OCI-LY3 (cell line): ENCODE results near the gene SMAD3.
"Not testable (repeated sequence)": the region's sequence is repeated elsewhere in the genome, so short reads cannot be mapped to it uniquely, and the experiment has no call there.

ENCODE experiments used
- H2AFZ ChIP-seq: fragments of 200-600, 300-600 bp; shearing (Covaris generic); 2 replicates; pipeline ENCODE4 v1.6.0; 2014; ENCODE audit warnings: antibody characterized with exemption, low read depth, low read length
- H3K27ac ChIP-seq: fragments of 200-600, 300-600 bp; sonication (generic); 2 replicates; pipeline ENCODE4 v1.5.1; 2014; ENCODE audit warnings: mild to moderate bottlenecking, low read length, moderate library complexity, mixed read lengths
- H3K27me3 ChIP-seq: fragments of 200-600, 300-600 bp; sonication (generic); 2 replicates; pipeline ENCODE4 v1.6.1; 2014; ENCODE audit warnings: low read depth, low read length, mixed read lengths
- H3K36me3 ChIP-seq: fragments of 200-600, 300-600 bp; sonication (generic); replicated peaks from 2 replicates; pipeline ENCODE3; 2014; ENCODE audit warnings: low read depth, low read length, mixed read lengths
- H3K4me1 ChIP-seq: fragments of 300-600, 200-600 bp; sonication (generic); 2 replicates; pipeline ENCODE4 v1.6.1; 2014; ENCODE audit warnings: low read length, mixed read lengths
- H3K4me2 ChIP-seq: fragments of 200-600, 300-600 bp; sonication (generic); 2 replicates; pipeline ENCODE4 v1.6.1; 2014; ENCODE audit warnings: low read length, mixed read lengths
- H3K4me3 ChIP-seq: fragments of 300-600, 200-600 bp; sonication (generic); 2 replicates; pipeline ENCODE4 v1.5.1; 2014; ENCODE audit warnings: antibody characterized with exemption, mild to moderate bottlenecking, low read length, moderate library complexity
- H3K79me2 ChIP-seq: fragments of 300-600, 200-600 bp; shearing (Covaris generic); 2 replicates; pipeline ENCODE4 v1.6.1; 2014; ENCODE audit warnings: mild to moderate bottlenecking, low read length, mixed read lengths
- H3K9ac ChIP-seq: fragments of 300-600, 200-600 bp; shearing (Covaris generic); 2 replicates; pipeline ENCODE4 v1.6.0; 2014; ENCODE audit warnings: mild to moderate bottlenecking, low read length, moderate library complexity
- H3K9me3 ChIP-seq: fragments of 200-600, 300-600 bp; shearing (Covaris generic); 2 replicates; pipeline ENCODE4 v1.6.1; 2014; ENCODE audit warnings: low read length, mixed read lengths; ENCODE audit not compliant: insufficient read depth
- H4K20me1 ChIP-seq: fragments of 200-600, 300-600 bp; sonication (generic); 2 replicates; pipeline ENCODE4 v1.6.1; 2016; ENCODE audit warnings: low read length, mixed read lengths; ENCODE audit not compliant: insufficient read depth
- CTCF ChIP-seq: fragments of 200-600, 300-600 bp; sonication (generic); IDR thresholded peaks from 2 replicates; pipeline ENCODE4 v1.5.1; 2014; ENCODE audit warnings: antibody characterized with exemption, low read length, low read depth
- EZH2phosphoT487 ChIP-seq: fragments of 200-600 bp; shearing (Covaris generic); IDR thresholded peaks from 2 replicates; pipeline ENCODE4 v1.6.1; 2018; ENCODE audit warnings: antibody characterized with exemption, mixed run types, low read depth

The SMAD3 gene

DNA sequence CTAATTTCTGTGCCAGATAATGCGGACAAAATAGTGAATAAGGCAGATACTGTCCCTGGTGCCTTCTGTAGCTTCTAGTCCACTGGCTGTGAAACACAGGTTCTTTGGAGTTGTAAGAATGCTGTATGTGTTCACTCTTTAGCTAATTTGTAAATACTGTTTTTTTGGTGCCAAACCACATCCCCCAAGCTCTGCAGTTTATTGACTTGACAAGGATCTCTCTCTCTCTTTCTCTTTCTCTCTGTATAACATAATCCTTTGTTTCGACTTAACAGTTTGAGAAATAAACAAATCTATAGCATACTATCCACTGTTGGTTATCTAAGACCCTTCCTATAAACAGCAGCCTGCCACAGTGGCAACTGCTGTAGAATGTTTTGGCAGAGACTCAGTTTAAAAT is 7.6 kb downstream of the SMAD3 start:
- Histone ChIP-seq H3K27ac (no peak overlapping the region), H3K36me3 (peaks cover 7% of the 10 kb centered on the region), H3K27me3 (no peaks in the 10 kb centered on the region), H2AFZ (no peak overlapping the region), H3K9ac (no peak overlapping the region), H3K4me2 (no peak overlapping the region), H3K9me3 (no peaks in the 10 kb centered on the region), H3K4me3 (no peak overlapping the region), H3K79me2 (peaks cover 37% of the 10 kb centered on the region), H4K20me1 (peaks cover 43% of the 10 kb centered on the region), H3K4me1 (peaks cover 31% of the 10 kb centered on the region)
- no peak for TF ChIP-seq EZH2phosphoT487
- TF ChIP-seq CTCF = no peak

DNA sequence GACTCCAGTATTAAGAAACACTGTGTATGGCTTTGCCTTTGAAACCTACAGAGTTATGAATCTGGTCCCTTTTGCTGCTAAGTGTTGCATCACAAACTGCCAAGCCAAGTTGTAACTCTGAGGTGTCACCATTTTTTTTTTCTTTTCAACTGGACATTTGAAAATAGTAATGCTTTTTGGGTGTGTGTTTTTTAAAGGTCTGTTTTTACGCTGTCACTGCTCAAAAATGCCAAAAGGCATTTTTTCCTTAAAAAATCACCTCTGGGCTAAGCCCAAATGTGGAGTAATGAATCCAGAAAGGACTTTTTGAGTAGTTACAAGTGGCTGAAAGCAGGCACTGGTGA is 9.5 kb downstream of the SMAD3 start:
- no peak overlapping the region for H3K27ac ChIP-seq
- no peaks in the 10 kb centered on the region for H3K27me3 ChIP-seq
- H3K9me3 ChIP-seq = no peaks in the 10 kb centered on the region
- H3K36me3 ChIP-seq = peaks cover 7% of the 10 kb centered on the region
- H3K79me2 ChIP-seq = peaks cover 34% of the 10 kb centered on the region
- no peak overlapping the region for H3K4me3 ChIP-seq
- no peak overlapping the region for H2AFZ ChIP-seq
- TF ChIP-seq EZH2phosphoT487 (no peak), CTCF (no peak)
- H3K4me2 ChIP-seq = no peak overlapping the region
- peaks cover 41% of the 10 kb centered on the region for H3K4me1 ChIP-seq
- H4K20me1 ChIP-seq = peaks cover 37% of the 10 kb centered on the region
- no peak overlapping the region for H3K9ac ChIP-seq

DNA sequence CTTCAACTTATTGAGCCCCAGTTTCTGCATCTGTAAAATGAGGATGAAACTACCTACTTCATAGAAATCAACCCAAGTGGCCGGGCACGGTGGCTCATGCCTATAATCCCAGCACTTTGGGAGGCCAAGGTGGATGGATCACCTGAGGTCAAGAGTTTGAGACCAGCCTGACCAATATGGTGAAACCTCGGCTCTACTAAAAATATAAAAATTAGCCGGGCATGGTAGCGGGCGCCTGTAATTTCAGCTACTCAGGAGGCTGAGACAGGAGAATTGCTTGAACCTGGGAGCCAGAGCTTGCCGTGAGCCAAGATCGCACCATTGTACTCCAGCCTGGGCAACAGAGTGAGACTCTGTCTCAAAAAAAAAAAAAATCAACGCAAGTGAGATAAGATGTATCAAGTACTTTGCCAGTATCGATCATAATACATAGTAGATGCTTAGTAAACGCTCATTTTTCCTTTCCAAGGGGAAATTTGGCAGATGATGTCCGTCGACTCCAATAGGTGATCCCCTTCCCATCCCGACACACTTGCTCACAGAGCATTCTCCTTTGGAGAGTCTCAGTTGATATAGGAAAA is 10.2 kb downstream of the SMAD3 start:
- H3K36me3 ChIP-seq, H3K27me3 ChIP-seq, H3K27ac ChIP-seq, H3K4me3 ChIP-seq, H3K9me3 ChIP-seq, H2AFZ ChIP-seq: not testable (repeated sequence)
- Histone ChIP-seq H4K20me1 (peaks cover 31% of the 10 kb centered on the region), H3K4me1 (peaks cover 48% of the 10 kb centered on the region), H3K79me2 (peaks cover 42% of the 10 kb centered on the region), H3K9ac (0 out of 2 replicates have a peak overlapping the region, but pooled peaks have one; percentile 21), H3K4me2 (peak overlapping the region; percentile 53)

DNA sequence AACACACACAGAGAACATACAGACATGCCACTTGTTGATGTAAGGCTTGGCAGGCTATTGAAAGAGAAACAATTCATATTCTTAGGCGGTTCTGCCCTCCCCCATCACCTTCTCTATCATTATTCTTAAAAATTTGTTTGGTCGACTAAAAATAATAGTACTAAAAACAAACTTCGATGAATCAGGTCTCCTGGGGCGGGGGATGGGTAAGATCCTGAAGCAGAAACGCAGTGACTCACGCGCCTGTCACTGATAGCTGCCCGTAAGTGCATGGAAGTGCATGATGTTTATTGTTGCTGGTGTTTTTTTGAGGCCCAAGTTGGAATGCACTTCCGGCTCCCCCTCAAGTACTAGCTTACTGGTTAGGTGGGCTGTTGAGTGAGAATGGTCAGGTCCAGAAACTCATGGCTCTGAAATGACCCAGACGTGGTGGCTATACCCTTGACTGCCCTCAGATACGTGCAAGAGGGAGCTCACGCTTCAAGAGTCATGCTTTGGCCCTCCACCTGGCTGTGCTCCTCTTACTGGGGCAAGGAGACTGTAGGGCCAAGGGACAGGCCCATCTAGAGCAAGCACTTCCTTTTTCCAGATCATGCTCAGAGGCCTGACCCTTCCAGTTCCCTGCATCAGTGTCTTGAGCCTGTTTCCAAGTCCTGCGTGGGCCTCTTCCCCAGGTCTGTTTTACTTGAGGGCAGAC is 10.9 kb downstream of the SMAD3 start:
- H3K4me2 ChIP-seq = peak overlapping the region; percentile 53
- no peak overlapping the region for H3K4me3 ChIP-seq
- peak; percentile 17; the same call in 1 of the 2 replicates for TF ChIP-seq CTCF
- TF ChIP-seq EZH2phosphoT487 = no peak
- peaks cover 28% of the 10 kb centered on the region; the same call in 1 of the 2 replicates for H4K20me1 ChIP-seq
- H3K79me2 ChIP-seq = peaks cover 42% of the 10 kb centered on the region
- H3K27me3 ChIP-seq = no peaks in the 10 kb centered on the region
- no peak overlapping the region for H2AFZ ChIP-seq
- H3K36me3 ChIP-seq = no peaks in the 10 kb centered on the region
- no peaks in the 10 kb centered on the region for H3K9me3 ChIP-seq
- H3K9ac ChIP-seq = peak overlapping the region; percentile 21; the same call in 1 of the 2 replicates
- H3K4me1 ChIP-seq = peaks cover 53% of the 10 kb centered on the region
- H3K27ac ChIP-seq = no peak overlapping the region
